ENCODE measurements around the gene ACOX1. TPM values are rescaled to one million over a fixed set of nuclear protein-coding genes. Genes with fewer than 3 reads are reported as not detected.

Gene ACOX1
- total RNA-seq, 1 donor from 2014 or later, result 52.9 TPM

GRCh38 chr17:75995385-75995925 lies 16.5 kb upstream of the ACOX1 start:
- H3K27me3 Mint-ChIP-seq (ENCODE audit: unreplicated experiment), result no peaks in the 10 kb centered on the region
- H3K36me3 Mint-ChIP-seq (ENCODE audit: unreplicated experiment), result no peaks in the 10 kb centered on the region
- no peak for TF ChIP-seq CTCF (IDR thresholded peaks at IDR 0.05; ENCODE audit: partially characterized antibody, unreplicated experiment)
- no peak overlapping the region for H3K27ac Mint-ChIP-seq (ENCODE audit: unreplicated experiment)
- no peak for DNase-seq
- H3K4me3 Mint-ChIP-seq (ENCODE audit: unreplicated experiment), result no peak overlapping the region
- H3K9me3 Mint-ChIP-seq (ENCODE audit: unreplicated experiment), result peaks cover 2% of the 10 kb centered on the region
- H3K4me1 Mint-ChIP-seq (ENCODE audit: low read depth, unreplicated experiment), result no peaks in the 10 kb centered on the region

DNA sequence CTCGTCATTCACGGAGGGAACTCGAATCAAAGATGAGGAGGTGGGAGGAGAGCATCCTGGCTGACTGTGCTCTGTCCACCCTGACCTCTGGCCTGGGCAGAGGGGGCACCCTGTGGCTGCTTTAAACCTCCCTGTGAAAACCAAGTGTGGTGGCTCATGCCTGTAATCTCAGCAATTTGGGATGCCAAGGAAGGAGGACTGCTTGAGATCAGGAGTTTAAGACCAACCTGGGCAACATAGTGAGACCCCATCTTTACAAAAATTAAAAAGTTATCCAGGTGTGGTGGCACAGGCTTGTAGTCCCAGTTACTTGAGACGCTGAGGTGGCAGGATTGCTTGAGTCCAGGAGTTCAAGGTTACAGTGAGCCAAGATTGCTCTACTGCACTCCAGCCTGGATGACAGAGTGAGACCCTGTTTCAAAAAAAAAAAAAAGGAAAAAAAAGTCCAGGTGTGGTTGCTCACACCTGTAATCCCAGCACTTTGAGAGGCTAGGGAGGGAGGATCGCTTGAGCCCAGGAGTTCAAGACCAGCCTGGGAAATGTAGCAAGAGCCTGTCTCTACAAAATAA lies 15.9 kb upstream of the ACOX1 start:
- Mint-ChIP-seq H3K27ac (ENCODE audit: unreplicated experiment) (no peak overlapping the region), H3K4me1 (ENCODE audit: low read depth, unreplicated experiment) (no peaks in the 10 kb centered on the region), H3K27me3 (ENCODE audit: unreplicated experiment) (no peaks in the 10 kb centered on the region), H3K4me3 (ENCODE audit: unreplicated experiment) (no peak overlapping the region), H3K9me3 (ENCODE audit: unreplicated experiment) (peaks cover 2% of the 10 kb centered on the region), H3K36me3 (ENCODE audit: unreplicated experiment) (no peaks in the 10 kb centered on the region)
- no peak for DNase-seq
- TF ChIP-seq CTCF (IDR thresholded peaks at IDR 0.05; ENCODE audit: partially characterized antibody, unreplicated experiment), result no peak

DNA sequence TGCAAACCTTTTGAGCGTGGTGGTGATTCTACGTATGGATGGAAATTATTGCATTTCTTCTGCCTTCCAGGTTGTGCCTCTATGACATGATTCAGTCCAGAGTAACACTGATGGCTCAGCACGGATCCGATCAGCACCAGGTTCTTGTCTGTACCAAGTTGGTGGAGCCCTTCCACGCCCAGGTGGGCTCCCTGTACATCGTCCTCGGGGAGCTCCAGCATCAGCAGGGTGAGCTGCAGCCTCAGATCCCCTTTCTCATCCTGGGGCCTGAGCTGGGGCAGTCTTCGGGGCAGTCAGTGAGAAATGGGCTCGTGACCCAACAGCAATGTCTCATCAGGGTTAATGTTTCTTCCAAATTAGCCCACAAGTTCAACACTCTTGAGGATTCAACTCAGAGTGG lies 12.4 kb upstream of the ACOX1 start:
- H3K27ac Mint-ChIP-seq (ENCODE audit: unreplicated experiment), result no peak overlapping the region

DNA sequence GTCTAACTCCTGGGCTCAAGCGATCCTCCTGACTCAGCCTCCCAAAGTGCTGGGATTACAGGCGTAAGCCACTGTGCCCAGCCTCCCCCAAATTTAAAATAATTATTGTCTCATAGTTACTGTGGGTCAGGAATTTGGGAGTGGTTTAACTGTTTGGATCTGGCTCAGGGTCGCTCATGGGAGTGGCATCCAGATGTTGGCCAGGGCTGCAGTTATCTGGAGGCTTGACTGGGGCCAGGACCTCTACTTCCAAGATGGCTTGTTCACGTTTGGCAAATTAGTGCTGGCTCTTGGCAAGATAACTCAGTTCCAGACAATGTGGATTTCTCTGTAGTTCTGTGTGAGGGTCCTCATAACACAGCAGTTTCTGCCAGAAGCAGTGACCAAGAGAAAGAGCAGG lies 8.1 kb upstream of the ACOX1 start:
- H3K4me3 Mint-ChIP-seq (ENCODE audit: unreplicated experiment), result no peak overlapping the region
- no peak overlapping the region for H3K27ac Mint-ChIP-seq (ENCODE audit: unreplicated experiment)

More for the DNA sequence above, 12.4 kb upstream of the ACOX1 start:
- TF ChIP-seq CTCF (IDR thresholded peaks at IDR 0.05; ENCODE audit: partially characterized antibody, unreplicated experiment), result no peak
- Mint-ChIP-seq H3K27me3 (ENCODE audit: unreplicated experiment) (no peaks in the 10 kb centered on the region), H3K4me1 (ENCODE audit: low read depth, unreplicated experiment) (no peaks in the 10 kb centered on the region), H3K36me3 (ENCODE audit: unreplicated experiment) (no peaks in the 10 kb centered on the region), H3K4me3 (ENCODE audit: unreplicated experiment) (no peak overlapping the region), H3K9me3 (ENCODE audit: unreplicated experiment) (peaks cover under 1% of the 10 kb centered on the region)
- DNase-seq, result no peak

More for the DNA sequence above, 8.1 kb upstream of the ACOX1 start:
- H3K27me3 Mint-ChIP-seq (ENCODE audit: unreplicated experiment), result no peaks in the 10 kb centered on the region
- no peaks in the 10 kb centered on the region for H3K9me3 Mint-ChIP-seq (ENCODE audit: unreplicated experiment)
- no peak for TF ChIP-seq CTCF (IDR thresholded peaks at IDR 0.05; ENCODE audit: partially characterized antibody, unreplicated experiment)
- DNase-seq, result no peak
- H3K36me3 Mint-ChIP-seq (ENCODE audit: unreplicated experiment), result no peaks in the 10 kb centered on the region
- H3K4me1 Mint-ChIP-seq (ENCODE audit: low read depth, unreplicated experiment), result no peaks in the 10 kb centered on the region

All from glutamatergic neuron (in vitro differentiated cells).